HG03159 (cell line): ENCODE results near the gene ABHD2.
"Not testable (repeated sequence)": the region's sequence is repeated elsewhere in the genome, so short reads cannot be mapped to it uniquely, and the experiment has no call there.

Source experiments
- ATAC-seq: cut with Tn5 transposase; IDR thresholded peaks from one replicate; pipeline ENCODE4 v1.9.1; 2021; ENCODE audit warnings: mild to moderate bottlenecking, moderate library complexity; ENCODE audit not compliant: unreplicated experiment

ABHD2 gene

GRCh38 chr15:89087830-89088604 lies at the start of gene ABHD2:
Gene ABHD2, plus strand, starts transcription at chr15:89088456. Its CDS starts 27,872 bp downstream, at chr15:89116328.
- peak; percentile 97 for ATAC-seq

GRCh38 chr15:89039142-89039541 lies 49.1 kb upstream of the ABHD2 start:
- ATAC-seq: no peak

GRCh38 chr15:89041507-89041906 lies 46.7 kb upstream of the ABHD2 start:
- no peak for ATAC-seq

- ATAC-seq: no peak
These were observed 45.9 kb upstream of the ABHD2 start for GRCh38 chr15:89042387-89042786.

GRCh38 chr15:89043031-89044002 lies 44.9 kb upstream of the ABHD2 start:
- no peak for ATAC-seq

GRCh38 chr15:89049016-89049666 lies 39.1 kb upstream of the ABHD2 start:
- ATAC-seq: not testable (repeated sequence)

GRCh38 chr15:89051875-89052274 lies 36.4 kb upstream of the ABHD2 start:
- ATAC-seq: no peak

GRCh38 chr15:89052474-89052873 lies 35.8 kb upstream of the ABHD2 start:
- no peak for ATAC-seq

- no peak for ATAC-seq
These were observed 33.4 kb upstream of the ABHD2 start for GRCh38 chr15:89054873-89055272.

GRCh38 chr15:89057506-89058133 lies 30.6 kb upstream of the ABHD2 start:
- ATAC-seq: peak; percentile 77

GRCh38 chr15:89058376-89058775 lies 29.9 kb upstream of the ABHD2 start:
- no peak for ATAC-seq

- no peak for ATAC-seq
These were observed 29.3 kb upstream of the ABHD2 start for GRCh38 chr15:89058876-89059405.

GRCh38 chr15:89066280-89066679 lies 22.0 kb upstream of the ABHD2 start:
- ATAC-seq: no peak

GRCh38 chr15:89067751-89068150 lies 20.5 kb upstream of the ABHD2 start:
- ATAC-seq: peak; percentile 40

- ATAC-seq: peak; percentile 94
These were observed 19.9 kb upstream of the ABHD2 start for GRCh38 chr15:89068325-89068784.

GRCh38 chr15:89070197-89071124 lies 17.8 kb upstream of the ABHD2 start:
- ATAC-seq: no peak

- ATAC-seq: no peak
These were observed 16.8 kb upstream of the ABHD2 start for GRCh38 chr15:89071471-89071870.

GRCh38 chr15:89072277-89072869 lies 15.9 kb upstream of the ABHD2 start:
- ATAC-seq: no peak
